ENCODE results near the gene CRYBA2.

The CRYBA2 gene, protein sequence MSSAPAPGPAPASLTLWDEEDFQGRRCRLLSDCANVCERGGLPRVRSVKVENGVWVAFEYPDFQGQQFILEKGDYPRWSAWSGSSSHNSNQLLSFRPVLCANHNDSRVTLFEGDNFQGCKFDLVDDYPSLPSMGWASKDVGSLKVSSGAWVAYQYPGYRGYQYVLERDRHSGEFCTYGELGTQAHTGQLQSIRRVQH

DNA sequence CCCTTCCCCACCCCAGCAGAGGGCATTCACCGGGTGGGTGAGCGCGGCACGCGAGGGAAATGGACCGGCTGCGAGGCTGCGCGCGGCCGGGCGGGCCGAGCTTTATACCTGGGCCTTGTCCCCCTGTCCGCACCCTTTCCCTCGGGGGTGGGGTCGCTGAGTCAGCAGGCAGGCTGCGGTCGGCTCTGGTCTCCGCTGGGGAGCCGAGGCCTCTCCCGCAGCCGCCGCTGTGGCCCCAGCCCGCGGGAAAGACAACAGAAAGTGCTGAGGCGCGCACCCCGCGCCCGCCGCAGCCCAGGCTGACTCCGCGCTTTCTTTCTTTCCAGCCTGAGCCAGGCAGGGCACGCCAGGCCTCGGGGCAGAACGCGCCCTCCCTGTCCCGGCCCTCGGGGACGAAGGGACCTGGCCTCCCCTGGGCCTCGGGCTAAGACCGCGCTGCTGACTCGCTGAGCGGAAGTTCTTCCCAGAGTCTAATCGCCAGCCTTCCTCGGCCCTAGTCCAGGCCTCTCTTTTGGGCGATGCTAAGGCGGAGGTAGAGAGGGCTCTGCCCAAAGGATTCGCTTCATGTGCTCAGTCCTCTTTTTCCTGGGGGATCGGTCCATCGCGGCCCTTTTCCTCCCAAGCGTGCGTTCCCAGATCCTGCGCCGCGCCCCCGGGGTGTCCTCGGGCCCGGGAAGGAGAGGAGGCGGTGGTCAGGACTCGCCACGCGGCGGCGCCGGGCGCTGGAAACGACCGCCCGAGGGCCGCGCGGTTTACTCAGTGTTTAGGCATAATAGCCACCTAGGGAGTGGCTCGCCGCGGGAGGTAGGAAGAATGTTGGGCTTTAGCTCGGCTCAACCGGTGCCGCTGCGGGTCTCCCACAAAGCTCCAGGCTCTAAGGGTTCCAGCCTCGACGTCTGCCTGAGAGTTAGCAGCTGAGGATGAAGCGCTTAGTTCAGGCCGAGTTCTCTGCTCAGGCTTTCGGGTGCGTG lies at the start of gene CRYBA2:
TSS of gene CRYBA2 (minus strand) at position 78 of the 971 bp plus-strand sequence. CDS start 246 bp downstream, outside the sequence.
- H3K4me3 ChIP-seq (ENCODE audit: low read depth, low read length, poor library complexity, severe bottlenecking), result no peak within 1 kb of the TSS
- no peaks in the 10 kb centered on the region for H3K9me2 ChIP-seq (ENCODE audit: low read depth, low read length)
- no peaks in the 10 kb centered on the region; the same call in 1 of the 2 replicates for H3K27me3 ChIP-seq (ENCODE audit: insufficient read depth, low read length)
- H4K20me1 ChIP-seq (ENCODE audit: insufficient read depth, low read length), result no peaks in the 10 kb centered on the region
- TF ChIP-seq, protein P1, sequence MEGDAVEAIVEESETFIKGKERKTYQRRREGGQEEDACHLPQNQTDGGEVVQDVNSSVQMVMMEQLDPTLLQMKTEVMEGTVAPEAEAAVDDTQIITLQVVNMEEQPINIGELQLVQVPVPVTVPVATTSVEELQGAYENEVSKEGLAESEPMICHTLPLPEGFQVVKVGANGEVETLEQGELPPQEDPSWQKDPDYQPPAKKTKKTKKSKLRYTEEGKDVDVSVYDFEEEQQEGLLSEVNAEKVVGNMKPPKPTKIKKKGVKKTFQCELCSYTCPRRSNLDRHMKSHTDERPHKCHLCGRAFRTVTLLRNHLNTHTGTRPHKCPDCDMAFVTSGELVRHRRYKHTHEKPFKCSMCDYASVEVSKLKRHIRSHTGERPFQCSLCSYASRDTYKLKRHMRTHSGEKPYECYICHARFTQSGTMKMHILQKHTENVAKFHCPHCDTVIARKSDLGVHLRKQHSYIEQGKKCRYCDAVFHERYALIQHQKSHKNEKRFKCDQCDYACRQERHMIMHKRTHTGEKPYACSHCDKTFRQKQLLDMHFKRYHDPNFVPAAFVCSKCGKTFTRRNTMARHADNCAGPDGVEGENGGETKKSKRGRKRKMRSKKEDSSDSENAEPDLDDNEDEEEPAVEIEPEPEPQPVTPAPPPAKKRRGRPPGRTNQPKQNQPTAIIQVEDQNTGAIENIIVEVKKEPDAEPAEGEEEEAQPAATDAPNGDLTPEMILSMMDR (IDR thresholded peaks at IDR 0.05; ENCODE audit: low read length), result no peak
- no peaks in the 10 kb centered on the region for H3K9me3 ChIP-seq (ENCODE audit: low read length)
- no peak within 1 kb of the TSS for H3K27ac ChIP-seq (ENCODE audit: low read depth, low read length, poor library complexity, severe bottlenecking)
- H2AFZ ChIP-seq (ENCODE audit: low read length), result no peak within 1 kb of the TSS
- H3K36me3 ChIP-seq (ENCODE audit: insufficient read depth, low read length), result no peaks in the 10 kb centered on the region
- H3K79me2 ChIP-seq (ENCODE audit: insufficient read depth, low read length), result no peaks in the 10 kb centered on the region
- H3K4me2 ChIP-seq (ENCODE audit: low read length), result no peak within 1 kb of the TSS
- no peaks in the 10 kb centered on the region for H3F3A ChIP-seq (ENCODE audit: insufficient read depth, low read length)
- H3K9ac ChIP-seq (ENCODE audit: low read length), result no peak within 1 kb of the TSS
- no peaks in the 10 kb centered on the region for H3K4me1 ChIP-seq (ENCODE audit: insufficient read depth, low read length, severe bottlenecking)

DNA sequence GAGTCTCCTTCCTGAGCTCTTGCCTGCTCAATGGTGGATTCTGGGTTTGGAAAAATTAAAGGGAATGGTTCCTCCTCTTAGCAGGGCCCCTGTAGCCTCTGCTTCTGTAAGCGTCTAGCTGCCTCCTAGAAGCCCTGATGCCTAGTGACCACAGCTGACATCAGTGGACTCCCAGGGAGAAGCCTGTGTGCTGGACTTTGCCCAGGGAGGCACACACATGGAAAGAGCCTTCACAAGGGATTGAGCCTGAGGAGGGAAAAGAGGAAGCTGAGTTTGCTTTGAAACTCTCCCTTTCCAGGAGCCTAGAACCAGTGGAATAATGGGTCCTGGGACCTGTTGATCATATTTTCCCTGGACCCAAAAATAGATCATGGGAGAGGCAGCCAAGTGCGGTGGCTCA lies 49.5 kb upstream of the CRYBA2 start:
- no peak for TF ChIP-seq EZH2 (IDR thresholded peaks at IDR 0.05; ENCODE audit: borderline replicate concordance, low read length)
- TF ChIP-seq, protein P1 (IDR thresholded peaks at IDR 0.05; ENCODE audit: low read length), result no peak
- no peak overlapping the region for H2AFZ ChIP-seq (ENCODE audit: low read length)
- H4K20me1 ChIP-seq (ENCODE audit: insufficient read depth, low read length), result no peaks in the 10 kb centered on the region
- no peaks in the 10 kb centered on the region for H3F3A ChIP-seq (ENCODE audit: insufficient read depth, low read length)
- H3K9me3 ChIP-seq (ENCODE audit: low read length), result no peaks in the 10 kb centered on the region
- H3K4me3 ChIP-seq (ENCODE audit: low read depth, low read length, poor library complexity, severe bottlenecking), result no peak overlapping the region
- no peaks in the 10 kb centered on the region for H3K9me2 ChIP-seq (ENCODE audit: low read depth, low read length)
- H3K9ac ChIP-seq (ENCODE audit: low read length), result no peak overlapping the region
- H3K27me3 ChIP-seq (ENCODE audit: insufficient read depth, low read length), result no peaks in the 10 kb centered on the region; the same call in 1 of the 2 replicates
- no peak overlapping the region for H3K27ac ChIP-seq (ENCODE audit: low read depth, low read length, poor library complexity, severe bottlenecking)
- H3K36me3 ChIP-seq (ENCODE audit: insufficient read depth, low read length), result no peaks in the 10 kb centered on the region
- H3K79me2 ChIP-seq (ENCODE audit: insufficient read depth, low read length), result no peaks in the 10 kb centered on the region
- H3K4me1 ChIP-seq (ENCODE audit: insufficient read depth, low read length, severe bottlenecking), result no peaks in the 10 kb centered on the region
- H3K4me2 ChIP-seq (ENCODE audit: low read length), result no peak overlapping the region

DNA sequence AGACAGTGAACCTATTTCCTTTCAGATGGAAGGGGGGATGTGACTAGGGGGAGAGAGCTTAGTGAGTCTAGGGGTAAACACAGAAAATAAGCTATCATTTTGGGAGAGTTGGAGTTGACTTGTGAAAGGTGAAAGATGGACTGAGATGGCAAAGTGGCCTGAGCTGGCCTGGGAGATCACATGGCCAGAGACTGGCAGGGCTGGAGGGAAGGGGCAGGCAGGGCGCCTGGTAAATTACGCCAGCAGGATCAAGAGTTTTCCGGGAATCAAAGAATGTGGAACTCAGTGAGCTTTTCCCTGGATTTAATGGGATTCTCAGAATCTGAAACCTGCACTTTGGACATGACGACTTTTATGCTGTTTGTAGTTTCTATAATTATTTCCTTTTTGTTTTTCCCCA lies 48.9 kb upstream of the CRYBA2 start:
- no peak overlapping the region for H3K4me3 ChIP-seq (ENCODE audit: low read depth, low read length, poor library complexity, severe bottlenecking)
- H3K36me3 ChIP-seq (ENCODE audit: insufficient read depth, low read length), result no peaks in the 10 kb centered on the region
- no peaks in the 10 kb centered on the region for H4K20me1 ChIP-seq (ENCODE audit: insufficient read depth, low read length)
- no peak for TF ChIP-seq EZH2 (IDR thresholded peaks at IDR 0.05; ENCODE audit: borderline replicate concordance, low read length)
- TF ChIP-seq, protein P1 (IDR thresholded peaks at IDR 0.05; ENCODE audit: low read length), result no peak
- H3K27me3 ChIP-seq (ENCODE audit: insufficient read depth, low read length), result peaks cover 3% of the 10 kb centered on the region; the same call in 1 of the 2 replicates
- no peak overlapping the region for H3K27ac ChIP-seq (ENCODE audit: low read depth, low read length, poor library complexity, severe bottlenecking)
- no peaks in the 10 kb centered on the region for H3F3A ChIP-seq (ENCODE audit: insufficient read depth, low read length)
- no peak overlapping the region for H3K9ac ChIP-seq (ENCODE audit: low read length)
- no peak overlapping the region for H3K4me2 ChIP-seq (ENCODE audit: low read length)
- H3K9me2 ChIP-seq (ENCODE audit: low read depth, low read length), result no peaks in the 10 kb centered on the region
- H3K79me2 ChIP-seq (ENCODE audit: insufficient read depth, low read length), result no peaks in the 10 kb centered on the region
- no peaks in the 10 kb centered on the region for H3K9me3 ChIP-seq (ENCODE audit: low read length)
- no peak overlapping the region for H2AFZ ChIP-seq (ENCODE audit: low read length)
- H3K4me1 ChIP-seq (ENCODE audit: insufficient read depth, low read length, severe bottlenecking), result no peaks in the 10 kb centered on the region

All from OCI-LY1 (cell line).